ENCODE data around the gene FXYD3.

Gene FXYD3

DNA sequence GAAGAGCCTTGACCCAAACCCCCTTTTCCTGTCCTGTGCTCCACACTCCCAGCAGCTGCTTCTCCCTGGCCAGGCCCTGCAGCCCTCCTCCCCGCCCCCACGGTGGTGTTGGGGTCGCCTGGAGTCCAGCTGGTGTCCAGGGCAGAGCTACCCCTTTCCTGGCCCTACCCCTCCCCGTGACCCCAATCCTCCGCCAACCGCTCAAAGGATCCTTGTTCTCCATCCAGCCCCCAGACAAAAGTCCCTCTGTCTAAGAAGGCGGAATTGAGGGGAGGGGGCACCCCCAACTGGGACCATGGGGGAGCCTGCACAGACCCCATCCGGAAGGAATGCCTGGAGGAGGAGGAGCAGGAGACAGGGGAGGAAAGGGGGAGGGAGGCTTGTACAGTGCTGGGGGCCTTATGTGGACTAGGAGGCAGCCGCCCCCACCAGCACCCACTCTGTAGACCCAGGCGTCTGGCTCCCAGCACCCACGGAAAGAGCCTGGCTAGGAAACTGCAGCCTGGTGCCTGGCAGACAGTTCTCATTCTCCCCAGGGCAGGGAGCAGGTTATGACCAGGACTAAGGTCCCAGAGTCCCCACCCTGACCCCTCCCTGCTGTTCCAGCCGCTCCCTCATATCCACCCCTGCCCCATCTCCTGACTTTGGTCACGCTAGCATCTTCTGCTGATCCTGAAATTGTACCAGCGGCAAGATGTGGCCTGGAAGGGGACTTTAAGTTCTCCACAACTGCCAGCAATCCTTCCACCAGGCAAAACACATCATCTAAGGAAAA lies at the start of gene FXYD3:
Gene FXYD3 (plus strand): TSS at position 647 of the 775 bp plus-strand sequence. CDS start 3,554 bp downstream, outside the sequence.
- no peak within 1 kb of the TSS for H3K4me3 ChIP-seq (ENCODE audit: low read depth, low read length)
- TF ChIP-seq, protein P1, sequence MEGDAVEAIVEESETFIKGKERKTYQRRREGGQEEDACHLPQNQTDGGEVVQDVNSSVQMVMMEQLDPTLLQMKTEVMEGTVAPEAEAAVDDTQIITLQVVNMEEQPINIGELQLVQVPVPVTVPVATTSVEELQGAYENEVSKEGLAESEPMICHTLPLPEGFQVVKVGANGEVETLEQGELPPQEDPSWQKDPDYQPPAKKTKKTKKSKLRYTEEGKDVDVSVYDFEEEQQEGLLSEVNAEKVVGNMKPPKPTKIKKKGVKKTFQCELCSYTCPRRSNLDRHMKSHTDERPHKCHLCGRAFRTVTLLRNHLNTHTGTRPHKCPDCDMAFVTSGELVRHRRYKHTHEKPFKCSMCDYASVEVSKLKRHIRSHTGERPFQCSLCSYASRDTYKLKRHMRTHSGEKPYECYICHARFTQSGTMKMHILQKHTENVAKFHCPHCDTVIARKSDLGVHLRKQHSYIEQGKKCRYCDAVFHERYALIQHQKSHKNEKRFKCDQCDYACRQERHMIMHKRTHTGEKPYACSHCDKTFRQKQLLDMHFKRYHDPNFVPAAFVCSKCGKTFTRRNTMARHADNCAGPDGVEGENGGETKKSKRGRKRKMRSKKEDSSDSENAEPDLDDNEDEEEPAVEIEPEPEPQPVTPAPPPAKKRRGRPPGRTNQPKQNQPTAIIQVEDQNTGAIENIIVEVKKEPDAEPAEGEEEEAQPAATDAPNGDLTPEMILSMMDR (IDR thresholded peaks at IDR 0.05; ENCODE audit: low read depth, low read length), result no peak

DNA sequence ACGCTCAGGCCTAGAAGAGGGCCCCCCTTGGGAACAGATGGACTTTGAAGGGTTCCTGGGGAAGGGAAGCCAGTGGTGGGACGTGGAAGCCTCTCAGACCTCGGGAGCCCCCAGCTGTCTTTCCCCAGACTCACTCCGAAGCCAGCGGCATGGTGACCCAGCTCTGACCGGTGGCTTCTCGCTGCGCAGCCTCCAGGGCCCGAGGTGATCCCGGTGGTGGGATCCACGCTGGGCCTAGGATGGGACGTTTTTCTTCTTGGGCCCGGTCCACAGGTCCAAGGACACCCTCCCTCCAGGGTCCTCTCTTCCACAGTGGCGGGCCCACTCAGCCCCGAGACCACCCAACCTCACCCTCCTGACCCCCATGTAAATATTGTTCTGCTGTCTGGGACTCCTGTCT lies 49.5 kb upstream of the FXYD3 start:
- TF ChIP-seq, protein P1 (IDR thresholded peaks at IDR 0.05; ENCODE audit: low read depth, low read length), result no peak
- no peak overlapping the region for H3K4me3 ChIP-seq (ENCODE audit: low read depth, low read length)

DNA sequence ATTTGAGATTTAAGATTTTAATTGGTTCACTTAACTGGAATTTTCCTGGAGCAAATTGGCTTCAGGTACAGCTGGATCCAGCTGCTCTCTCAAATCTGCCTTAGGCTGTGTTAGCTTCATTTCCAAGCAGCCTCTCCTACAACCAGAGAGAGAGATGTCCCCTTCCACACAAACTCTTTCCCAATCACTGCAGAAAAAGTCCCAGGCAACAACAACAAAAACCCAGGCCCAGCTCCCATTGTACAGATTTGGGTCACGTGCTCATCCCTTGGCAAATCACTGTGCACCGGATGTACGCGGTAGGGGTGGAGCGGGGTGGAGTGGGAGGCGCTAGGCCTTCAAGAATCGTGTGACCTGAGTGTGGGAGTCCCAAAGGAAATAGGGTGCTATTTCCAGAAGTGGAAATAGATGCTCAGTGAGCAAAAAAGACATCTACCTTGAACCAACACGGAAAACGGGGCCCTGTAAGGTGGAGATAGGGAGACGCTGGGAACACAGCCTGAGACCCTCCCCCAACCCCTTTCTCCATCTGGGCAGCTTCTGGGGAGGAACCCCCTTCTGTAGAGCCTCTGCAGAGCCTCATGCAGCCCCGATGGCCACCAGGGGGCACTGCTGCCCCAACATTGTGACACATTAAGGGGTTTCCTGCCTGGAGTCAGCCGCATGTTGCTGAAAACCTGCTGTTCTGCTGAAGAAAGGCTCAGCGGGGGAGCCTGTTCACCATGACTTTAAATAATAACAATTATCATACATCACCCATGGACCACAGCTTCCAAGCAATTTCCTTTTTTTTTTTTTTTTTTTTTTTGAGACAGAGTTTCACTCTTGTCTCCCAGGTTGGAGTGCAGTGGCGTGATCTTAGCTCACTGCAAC lies 48.7 kb upstream of the FXYD3 start:
- TF ChIP-seq, protein P1 (IDR thresholded peaks at IDR 0.05; ENCODE audit: low read depth, low read length), result peak; percentile 91
- H3K4me3 ChIP-seq (ENCODE audit: low read depth, low read length), result no peak overlapping the region

GRCh38 chr19:35068941-35069634 lies 46.5 kb upstream of the FXYD3 start:
- H3K4me3 ChIP-seq (ENCODE audit: low read depth, low read length), result no peak overlapping the region
- TF ChIP-seq, protein P1 (IDR thresholded peaks at IDR 0.05; ENCODE audit: low read depth, low read length), result no peak

GRCh38 chr19:35069696-35070095 lies 45.9 kb upstream of the FXYD3 start:
- no peak overlapping the region for H3K4me3 ChIP-seq (ENCODE audit: low read depth, low read length)
- TF ChIP-seq, protein P1 (IDR thresholded peaks at IDR 0.05; ENCODE audit: low read depth, low read length), result no peak

DNA sequence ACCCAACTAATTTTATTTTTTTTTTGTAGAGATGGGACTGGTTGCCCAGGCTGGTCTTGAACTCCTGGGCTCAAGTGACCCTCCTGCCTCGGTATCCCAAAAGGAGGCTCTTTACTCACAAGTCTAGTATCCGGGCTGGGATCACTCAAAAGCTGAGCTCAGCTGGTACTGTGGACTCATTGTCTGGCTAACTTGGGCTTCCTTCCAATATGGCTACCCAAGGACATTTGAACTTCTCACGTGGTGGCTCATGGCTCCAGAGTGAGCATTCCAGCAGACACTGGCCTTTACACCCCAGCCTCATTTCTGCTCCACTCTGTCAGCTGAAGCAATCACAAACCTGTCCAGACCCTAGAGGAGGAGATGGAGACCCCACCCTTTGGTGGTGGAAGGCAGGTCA lies 45.2 kb upstream of the FXYD3 start:
- TF ChIP-seq, protein P1 (IDR thresholded peaks at IDR 0.05; ENCODE audit: low read depth, low read length), result no peak
- no peak overlapping the region for H3K4me3 ChIP-seq (ENCODE audit: low read depth, low read length)

Data from WI38 (cell line).